ENCODE data around the gene HDGFL2.

Gene HDGFL2

DNA sequence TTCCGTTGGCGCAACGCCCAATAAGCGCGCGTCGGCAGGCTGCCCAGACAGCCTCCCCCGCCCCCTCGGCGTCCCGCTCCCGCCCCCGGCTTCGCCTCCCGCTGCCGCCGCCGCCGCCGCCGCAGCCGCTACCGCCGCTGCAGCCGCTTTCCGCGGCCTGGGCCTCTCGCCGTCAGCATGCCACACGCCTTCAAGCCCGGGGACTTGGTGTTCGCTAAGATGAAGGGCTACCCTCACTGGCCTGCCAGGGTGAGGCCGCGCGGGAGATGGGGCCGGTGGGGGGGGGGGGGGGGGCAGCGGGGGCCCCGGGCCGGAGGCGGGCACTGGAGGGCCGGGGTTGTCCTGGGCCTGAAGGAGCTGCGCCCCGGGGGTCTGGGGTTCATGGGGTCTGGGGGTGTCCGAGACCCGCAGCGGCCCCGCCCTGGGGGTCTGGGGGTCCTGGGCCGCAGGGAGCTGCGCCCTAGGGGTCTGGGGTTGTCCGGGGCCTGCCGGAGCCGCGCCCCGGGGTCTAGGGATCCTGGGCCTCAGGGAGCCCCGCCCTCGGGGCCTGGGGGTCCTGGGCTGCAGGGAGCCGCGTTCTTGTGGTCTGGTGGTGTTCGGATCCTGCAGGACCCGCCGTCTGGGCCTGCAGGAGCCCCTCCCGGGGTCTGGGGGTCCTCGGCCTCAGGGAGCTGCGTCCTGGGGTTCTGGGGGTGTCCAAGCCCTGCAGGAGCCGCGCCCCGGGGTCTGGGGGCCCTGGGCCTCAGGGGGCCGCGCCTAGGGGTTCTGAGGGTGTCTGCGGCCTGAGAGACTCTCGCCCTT is at the start of gene HDGFL2:
HDGFL2 (plus strand) TSS at position 124 of the 801 bp plus-strand sequence; CDS start at position 178, 54 bp downstream.
- peaks cover 10 to 15% of the 10 kb centered on the region in 2 donors for H3K4me1 ChIP-seq (ENCODE audit: control insufficient read depth in 1 of 2, insufficient read depth in 2 of 2, low read length in 2 of 2)
- no peaks in the 10 kb centered on the region for H3K27me3 ChIP-seq (ENCODE audit: control insufficient read depth in 1 of 2, insufficient read depth in 2 of 2, low read length in 2 of 2)
- peak within 1 kb of the TSS; percentile 71 to 80 for H3K9ac ChIP-seq (ENCODE audit: low read depth in 1 of 2, low read length in 2 of 2)
- no peaks in the 10 kb centered on the region for H3K9me3 ChIP-seq (ENCODE audit: control insufficient read depth in 1 of 2, low read length in 2 of 2)
- peak within 1 kb of the TSS; percentile 83 to 87 for H3K4me3 ChIP-seq (ENCODE audit: low read depth in 1 of 2, low read length in 2 of 2)
- peaks cover 7 to 18% of the 10 kb centered on the region in 2 donors for H3K36me3 ChIP-seq (ENCODE audit: control insufficient read depth in 1 of 2, insufficient read depth in 2 of 2, low read length in 2 of 2)
- peak within 1 kb of the TSS; percentile 79 for H3K27ac ChIP-seq (ENCODE audit: low read depth, low read length)

DNA sequence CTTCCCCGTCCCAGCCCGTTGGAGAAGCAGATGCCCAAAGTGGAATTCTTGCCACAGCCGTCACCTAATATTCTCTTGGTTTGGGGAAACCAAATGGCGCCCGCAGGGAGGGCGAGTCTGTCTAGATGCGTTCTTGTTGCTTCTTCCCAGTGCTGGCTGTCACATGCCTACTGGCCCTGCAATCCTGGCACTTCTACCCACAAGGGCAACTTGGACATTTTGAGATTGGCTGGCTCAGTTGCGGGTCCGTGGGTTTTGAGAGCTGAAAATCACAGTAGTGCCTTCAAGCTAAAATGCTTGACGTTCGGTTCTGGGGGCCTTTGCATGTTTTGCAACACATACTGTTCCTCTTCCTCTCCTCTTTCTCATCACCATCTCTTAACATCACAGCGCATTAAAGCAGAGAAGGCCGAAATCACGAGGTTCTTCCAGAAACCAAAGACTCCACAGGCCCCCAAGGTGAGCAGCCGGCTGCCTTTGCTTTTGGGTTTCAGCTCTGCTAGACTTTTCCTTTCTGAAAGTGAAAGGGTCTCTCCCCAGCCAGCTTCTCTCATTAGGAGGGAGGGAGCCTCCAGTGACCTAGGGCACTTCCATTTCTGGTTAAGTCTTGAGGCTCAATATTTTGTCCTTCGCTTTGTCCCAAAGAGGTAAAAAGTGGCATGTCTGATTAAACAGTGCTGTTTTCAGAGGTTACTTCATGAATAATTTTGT is 48.5 kb upstream of the HDGFL2 start:
- Histone ChIP-seq H3K9me3 (ENCODE audit: control insufficient read depth in 1 of 2, low read length in 2 of 2) (no peaks in the 10 kb centered on the region), H3K4me3 (ENCODE audit: low read depth in 1 of 2, low read length in 2 of 2) (no peak overlapping the region), H3K27ac (ENCODE audit: low read depth, low read length) (no peak overlapping the region), H3K9ac (ENCODE audit: low read depth in 1 of 2, low read length in 2 of 2) (no peak overlapping the region), H3K4me1 (ENCODE audit: control insufficient read depth in 1 of 2, insufficient read depth in 2 of 2, low read length in 2 of 2) (peaks cover 0 to 4% of the 10 kb centered on the region in 2 donors), H3K36me3 (ENCODE audit: control insufficient read depth in 1 of 2, insufficient read depth in 2 of 2, low read length in 2 of 2) (peaks cover 0 to 30% of the 10 kb centered on the region in 2 donors), H3K27me3 (ENCODE audit: control insufficient read depth in 1 of 2, insufficient read depth in 2 of 2, low read length in 2 of 2) (no peaks in the 10 kb centered on the region)

DNA sequence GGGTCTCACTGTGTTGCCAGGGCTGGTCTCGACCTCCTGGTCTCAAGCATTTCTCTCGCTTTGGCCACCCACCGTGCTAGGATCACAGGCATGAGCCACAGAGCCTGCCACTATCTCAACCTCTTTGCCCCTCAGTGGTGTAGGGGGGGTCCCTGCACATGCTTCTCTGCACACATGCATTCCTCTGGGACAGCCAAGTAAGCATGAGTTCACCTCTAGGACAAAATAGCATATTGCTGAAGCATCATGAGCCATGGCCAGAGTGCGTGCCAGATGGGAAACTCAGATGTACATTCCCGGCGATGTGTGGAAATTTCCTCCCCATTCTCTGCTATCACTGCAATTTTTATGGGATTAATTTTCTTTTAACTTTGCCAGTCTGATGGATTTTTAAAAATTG is 46.6 kb upstream of the HDGFL2 start:
- no peak overlapping the region for H3K9ac ChIP-seq (ENCODE audit: low read depth in 1 of 2, low read length in 2 of 2)
- H3K27ac ChIP-seq (ENCODE audit: low read depth, low read length), result no peak overlapping the region
- H3K4me1 ChIP-seq (ENCODE audit: control insufficient read depth in 1 of 2, insufficient read depth in 2 of 2, low read length in 2 of 2), result peaks cover 0 to 4% of the 10 kb centered on the region in 2 donors
- peaks cover 4 to 45% of the 10 kb centered on the region in 2 donors for H3K36me3 ChIP-seq (ENCODE audit: control insufficient read depth in 1 of 2, insufficient read depth in 2 of 2, low read length in 2 of 2)
- no peak overlapping the region for H3K4me3 ChIP-seq (ENCODE audit: low read depth in 1 of 2, low read length in 2 of 2)
- H3K9me3 ChIP-seq (ENCODE audit: control insufficient read depth in 1 of 2, low read length in 2 of 2), result no peaks in the 10 kb centered on the region
- H3K27me3 ChIP-seq (ENCODE audit: control insufficient read depth in 1 of 2, insufficient read depth in 2 of 2, low read length in 2 of 2), result no peaks in the 10 kb centered on the region

DNA sequence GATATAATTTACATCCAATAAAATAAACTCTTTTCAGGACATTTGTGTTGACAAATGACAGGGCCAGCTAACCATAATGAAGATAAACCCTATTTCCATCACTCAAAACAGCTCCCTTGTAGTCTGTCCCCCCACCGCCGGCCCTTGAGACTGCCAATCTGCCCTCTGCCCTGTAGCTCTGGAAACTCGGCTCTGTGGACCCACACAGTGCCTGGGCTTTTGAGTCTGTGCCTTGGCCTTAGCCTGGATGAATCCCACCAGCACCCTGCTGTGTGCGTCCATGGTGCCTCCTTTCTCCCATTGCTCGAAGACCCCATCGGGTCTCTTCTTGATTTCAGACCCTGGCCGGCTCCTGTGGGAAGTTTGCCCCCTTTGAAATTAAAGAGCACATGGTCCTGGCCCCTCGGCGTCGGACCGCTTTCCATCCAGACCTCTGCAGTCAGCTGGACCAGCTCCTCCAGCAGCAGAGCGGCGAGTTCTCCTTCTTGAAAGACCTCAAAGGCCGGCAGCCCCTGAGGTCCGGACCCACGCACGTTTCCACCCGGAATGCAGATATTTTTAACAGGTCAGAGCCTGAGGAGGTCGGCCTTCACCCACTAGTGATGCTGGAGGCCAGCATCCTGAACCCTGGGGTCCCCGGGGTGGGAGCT is 43.6 kb upstream of the HDGFL2 start:
- H3K9me3 ChIP-seq (ENCODE audit: control insufficient read depth in 1 of 2, low read length in 2 of 2), result no peaks in the 10 kb centered on the region
- H3K36me3 ChIP-seq (ENCODE audit: control insufficient read depth in 1 of 2, insufficient read depth in 2 of 2, low read length in 2 of 2), result peaks cover 8 to 50% of the 10 kb centered on the region in 2 donors
- H3K4me1 ChIP-seq (ENCODE audit: control insufficient read depth in 1 of 2, insufficient read depth in 2 of 2, low read length in 2 of 2), result peaks cover 0 to under 1% of the 10 kb centered on the region in 2 donors

DNA sequence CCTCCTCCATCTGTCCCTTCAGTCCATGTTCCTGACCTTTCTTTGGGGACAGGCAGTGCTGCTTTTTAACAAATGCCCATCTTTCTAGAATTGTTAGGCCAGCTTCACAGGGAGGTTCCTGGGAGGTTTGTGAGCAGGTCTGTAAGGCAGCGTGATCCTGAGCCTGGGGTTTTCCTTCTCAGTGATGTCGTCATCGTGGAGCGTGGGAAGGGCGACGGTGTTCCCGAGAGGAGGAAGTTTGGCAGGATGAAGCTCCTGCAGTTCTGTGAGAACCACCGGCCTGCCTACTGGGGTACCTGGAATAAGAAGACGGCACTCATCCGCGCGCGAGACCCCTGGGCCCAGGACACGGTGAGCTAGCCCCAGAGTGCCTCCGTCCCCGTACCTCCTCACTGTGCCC is 42.8 kb upstream of the HDGFL2 start:
- no peaks in the 10 kb centered on the region for H3K4me1 ChIP-seq (ENCODE audit: control insufficient read depth in 1 of 2, insufficient read depth in 2 of 2, low read length in 2 of 2)
- no peaks in the 10 kb centered on the region for H3K9me3 ChIP-seq (ENCODE audit: control insufficient read depth in 1 of 2, low read length in 2 of 2)
- no peak overlapping the region for H3K27ac ChIP-seq (ENCODE audit: low read depth, low read length)
- peaks cover 8 to 50% of the 10 kb centered on the region in 2 donors for H3K36me3 ChIP-seq (ENCODE audit: control insufficient read depth in 1 of 2, insufficient read depth in 2 of 2, low read length in 2 of 2)
- H3K27me3 ChIP-seq (ENCODE audit: control insufficient read depth in 1 of 2, insufficient read depth in 2 of 2, low read length in 2 of 2), result no peaks in the 10 kb centered on the region
- no peak overlapping the region for H3K9ac ChIP-seq (ENCODE audit: low read depth in 1 of 2, low read length in 2 of 2)
- H3K4me3 ChIP-seq (ENCODE audit: low read depth in 1 of 2, low read length in 2 of 2), result no peak overlapping the region

More for the DNA sequence above, 43.6 kb upstream of the HDGFL2 start:
- Histone ChIP-seq H3K4me3 (ENCODE audit: low read depth in 1 of 2, low read length in 2 of 2) (no peak overlapping the region), H3K27ac (ENCODE audit: low read depth, low read length) (no peak overlapping the region), H3K9ac (ENCODE audit: low read depth in 1 of 2, low read length in 2 of 2) (no peak overlapping the region), H3K27me3 (ENCODE audit: control insufficient read depth in 1 of 2, insufficient read depth in 2 of 2, low read length in 2 of 2) (no peaks in the 10 kb centered on the region)

DNA sequence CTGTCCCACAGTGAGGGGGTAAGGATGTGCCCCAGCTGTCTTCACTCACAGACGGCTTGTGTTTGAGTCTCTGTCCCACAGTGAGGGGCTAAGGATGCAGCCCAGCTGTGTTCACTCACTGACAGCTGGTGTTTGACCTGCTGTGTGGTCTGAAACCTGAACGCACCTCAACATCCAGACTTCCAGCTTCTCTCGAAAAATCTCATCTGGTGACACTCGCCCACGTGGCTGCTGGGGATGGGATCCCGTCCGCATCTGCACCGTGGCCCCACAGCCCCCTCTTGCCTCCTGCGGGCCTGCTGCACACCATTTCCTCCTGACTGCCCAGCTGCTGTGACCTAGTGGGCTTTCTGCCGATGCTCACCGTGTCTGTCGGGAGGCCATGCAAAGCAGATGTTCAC is 42.3 kb upstream of the HDGFL2 start:
- peaks cover 8 to 50% of the 10 kb centered on the region in 2 donors for H3K36me3 ChIP-seq (ENCODE audit: control insufficient read depth in 1 of 2, insufficient read depth in 2 of 2, low read length in 2 of 2)
- no peaks in the 10 kb centered on the region for H3K9me3 ChIP-seq (ENCODE audit: control insufficient read depth in 1 of 2, low read length in 2 of 2)
- H3K9ac ChIP-seq (ENCODE audit: low read depth in 1 of 2, low read length in 2 of 2), result no peak overlapping the region
- H3K4me3 ChIP-seq (ENCODE audit: low read depth in 1 of 2, low read length in 2 of 2), result no peak overlapping the region
- H3K4me1 ChIP-seq (ENCODE audit: control insufficient read depth in 1 of 2, insufficient read depth in 2 of 2, low read length in 2 of 2), result no peaks in the 10 kb centered on the region
- H3K27me3 ChIP-seq (ENCODE audit: control insufficient read depth in 1 of 2, insufficient read depth in 2 of 2, low read length in 2 of 2), result no peaks in the 10 kb centered on the region
- no peak overlapping the region for H3K27ac ChIP-seq (ENCODE audit: low read depth, low read length)

DNA sequence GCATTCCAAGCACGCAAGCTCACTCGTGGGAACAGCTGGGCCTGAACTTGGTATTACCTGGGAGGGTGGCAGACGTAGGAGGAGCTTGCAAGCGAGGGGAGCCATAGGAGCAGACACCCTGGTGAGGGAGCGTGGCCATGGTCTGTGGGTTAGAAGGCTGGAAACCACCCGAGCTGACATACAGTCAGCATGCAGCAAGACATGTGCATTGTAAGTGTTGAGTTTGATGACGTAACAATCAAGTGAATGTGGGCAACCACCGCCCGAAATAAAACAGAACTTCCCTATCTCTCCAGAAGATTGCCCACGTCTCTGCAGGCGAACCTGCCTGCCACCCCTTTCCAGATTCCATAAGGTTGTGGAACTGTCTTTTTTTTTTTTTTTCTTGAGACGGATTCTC is 41.3 kb upstream of the HDGFL2 start:
- no peaks in the 10 kb centered on the region for H3K27me3 ChIP-seq (ENCODE audit: control insufficient read depth in 1 of 2, insufficient read depth in 2 of 2, low read length in 2 of 2)
- H3K4me1 ChIP-seq (ENCODE audit: control insufficient read depth in 1 of 2, insufficient read depth in 2 of 2, low read length in 2 of 2), result no peaks in the 10 kb centered on the region
- no peaks in the 10 kb centered on the region for H3K9me3 ChIP-seq (ENCODE audit: control insufficient read depth in 1 of 2, low read length in 2 of 2)
- peaks cover 8 to 50% of the 10 kb centered on the region in 2 donors for H3K36me3 ChIP-seq (ENCODE audit: control insufficient read depth in 1 of 2, insufficient read depth in 2 of 2, low read length in 2 of 2)
- H3K9ac ChIP-seq (ENCODE audit: low read depth in 1 of 2, low read length in 2 of 2), result no peak overlapping the region
- no peak overlapping the region for H3K4me3 ChIP-seq (ENCODE audit: low read depth in 1 of 2, low read length in 2 of 2)
- H3K27ac ChIP-seq (ENCODE audit: low read depth, low read length), result no peak overlapping the region

DNA sequence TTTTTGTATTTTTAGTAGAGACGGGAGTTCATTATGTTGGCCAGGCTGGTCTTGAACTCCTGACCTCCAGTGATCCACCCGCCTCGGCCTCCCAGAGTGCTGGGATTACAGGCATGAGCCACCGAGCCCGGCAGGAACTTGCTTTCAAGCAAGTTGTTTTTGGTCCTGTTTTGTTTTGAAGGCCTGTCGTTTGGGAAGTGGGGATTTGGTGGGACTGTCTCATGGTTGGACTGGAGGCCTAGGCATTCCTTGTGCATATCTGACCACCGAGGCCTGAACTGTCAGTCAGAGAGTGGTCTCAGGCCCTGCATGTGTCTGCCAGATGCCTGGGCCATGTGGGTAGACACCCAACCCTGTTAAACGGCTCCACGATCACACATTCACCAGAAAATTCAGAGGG is 40.8 kb upstream of the HDGFL2 start:
- Histone ChIP-seq H3K4me1 (ENCODE audit: control insufficient read depth in 1 of 2, insufficient read depth in 2 of 2, low read length in 2 of 2) (no peaks in the 10 kb centered on the region), H3K4me3 (ENCODE audit: low read depth in 1 of 2, low read length in 2 of 2) (no peak overlapping the region), H3K9me3 (ENCODE audit: control insufficient read depth in 1 of 2, low read length in 2 of 2) (no peaks in the 10 kb centered on the region), H3K27ac (ENCODE audit: low read depth, low read length) (no peak overlapping the region), H3K9ac (ENCODE audit: low read depth in 1 of 2, low read length in 2 of 2) (no peak overlapping the region), H3K27me3 (ENCODE audit: control insufficient read depth in 1 of 2, insufficient read depth in 2 of 2, low read length in 2 of 2) (no peaks in the 10 kb centered on the region), H3K36me3 (ENCODE audit: control insufficient read depth in 1 of 2, insufficient read depth in 2 of 2, low read length in 2 of 2) (peaks cover 8 to 50% of the 10 kb centered on the region in 2 donors)

DNA sequence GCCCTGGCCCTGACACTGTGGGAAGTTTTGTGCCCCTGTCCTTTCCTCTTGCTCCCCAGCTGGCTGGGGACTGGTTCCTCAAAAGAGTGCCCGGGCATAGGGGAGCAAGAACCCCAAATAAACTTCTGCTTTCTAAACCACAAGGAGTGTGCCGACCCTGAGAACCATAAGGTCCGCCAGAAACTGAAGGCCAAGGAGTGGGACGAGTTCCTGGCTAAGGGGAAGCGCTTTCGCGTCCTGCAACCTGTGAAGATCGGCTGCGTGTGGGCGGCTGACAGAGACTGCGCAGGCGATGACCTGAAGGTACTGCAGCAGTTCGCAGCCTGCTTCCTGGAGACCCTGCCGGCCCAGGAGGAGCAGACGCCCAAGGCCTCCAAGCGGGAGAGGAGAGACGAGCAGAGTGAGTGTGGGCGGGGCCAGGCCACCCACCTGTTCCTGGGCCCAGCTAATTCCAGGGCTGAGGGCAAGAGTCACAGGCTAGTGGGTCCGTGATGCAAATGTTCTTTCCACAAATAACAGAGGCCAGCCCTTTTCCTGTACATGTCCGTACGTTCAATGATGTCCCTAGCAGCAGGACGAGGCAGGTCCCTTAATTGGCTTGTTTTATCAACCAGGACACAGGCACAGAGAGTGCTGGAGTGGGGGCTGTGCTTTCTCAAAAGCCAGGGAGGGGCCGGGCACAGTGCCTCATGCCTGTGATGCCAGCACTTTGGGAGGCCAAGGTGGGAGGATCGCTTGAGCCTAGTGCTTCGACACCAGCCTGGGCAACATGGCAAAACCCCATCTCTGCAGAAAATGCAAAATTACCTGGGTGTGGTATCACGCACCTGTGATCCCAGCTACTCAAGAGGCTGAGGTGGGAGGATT is 40.1 kb upstream of the HDGFL2 start:
- no peaks in the 10 kb centered on the region for H3K9me3 ChIP-seq (ENCODE audit: control insufficient read depth in 1 of 2, low read length in 2 of 2)
- no peak overlapping the region for H3K27ac ChIP-seq (ENCODE audit: low read depth, low read length)
- peaks cover 8 to 57% of the 10 kb centered on the region in 2 donors for H3K36me3 ChIP-seq (ENCODE audit: control insufficient read depth in 1 of 2, insufficient read depth in 2 of 2, low read length in 2 of 2)
- no peaks in the 10 kb centered on the region for H3K4me1 ChIP-seq (ENCODE audit: control insufficient read depth in 1 of 2, insufficient read depth in 2 of 2, low read length in 2 of 2)
- H3K9ac ChIP-seq (ENCODE audit: low read depth in 1 of 2, low read length in 2 of 2), result no peak overlapping the region
- H3K4me3 ChIP-seq (ENCODE audit: low read depth in 1 of 2, low read length in 2 of 2), result no peak overlapping the region
- H3K27me3 ChIP-seq (ENCODE audit: control insufficient read depth in 1 of 2, insufficient read depth in 2 of 2, low read length in 2 of 2), result no peaks in the 10 kb centered on the region

Measured in duodenal mucosa (tissue), 2 donors.